ENCODE results near the gene CYP8B1. TPM values are rescaled to one million over a fixed set of nuclear protein-coding genes. Genes with fewer than 3 reads are reported as not detected.

The CYP8B1 gene, protein sequence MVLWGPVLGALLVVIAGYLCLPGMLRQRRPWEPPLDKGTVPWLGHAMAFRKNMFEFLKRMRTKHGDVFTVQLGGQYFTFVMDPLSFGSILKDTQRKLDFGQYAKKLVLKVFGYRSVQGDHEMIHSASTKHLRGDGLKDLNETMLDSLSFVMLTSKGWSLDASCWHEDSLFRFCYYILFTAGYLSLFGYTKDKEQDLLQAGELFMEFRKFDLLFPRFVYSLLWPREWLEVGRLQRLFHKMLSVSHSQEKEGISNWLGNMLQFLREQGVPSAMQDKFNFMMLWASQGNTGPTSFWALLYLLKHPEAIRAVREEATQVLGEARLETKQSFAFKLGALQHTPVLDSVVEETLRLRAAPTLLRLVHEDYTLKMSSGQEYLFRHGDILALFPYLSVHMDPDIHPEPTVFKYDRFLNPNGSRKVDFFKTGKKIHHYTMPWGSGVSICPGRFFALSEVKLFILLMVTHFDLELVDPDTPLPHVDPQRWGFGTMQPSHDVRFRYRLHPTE
- total RNA-seq: not detected
- under 1 TPM; 0.14 to 0.46 (median 0.24) TPM for polyA plus RNA-seq (ENCODE audit: insufficient read length in 6 of 6)
- long read RNA-seq, donor 1, partial matches to known transcripts: 0 of 2 reads
- long read RNA-seq, donor 1, other reads (novel, unspliced or antisense): 0 of 2 reads
- long read RNA-seq, donor 2: 0 reads
- long read RNA-seq, donor 3: 0 reads
- long read RNA-seq, donor 4, partial matches to known transcripts: 0 of 1 reads
- long read RNA-seq, donor 4, other reads (novel, unspliced or antisense): 1 of 1 reads
- long read RNA-seq, donor 5: 0 reads
- long read RNA-seq, donor 6, partial matches to known transcripts: 0 of 1 reads
- long read RNA-seq, donor 6, other reads (novel, unspliced or antisense): 0 of 1 reads
- long read RNA-seq, donor 7, partial matches to known transcripts: 0 of 1 reads
- long read RNA-seq, donor 7, other reads (novel, unspliced or antisense): 0 of 1 reads
- long read RNA-seq, donor 8, partial matches to known transcripts: 0 of 3 reads
- long read RNA-seq, donor 8, other reads (novel, unspliced or antisense): 0 of 3 reads
- long read RNA-seq, donor 9: 0 reads
- long read RNA-seq, donor 10: 0 reads
- long read RNA-seq, donor 11: 0 reads
- long read RNA-seq, donor 12: 0 reads

GRCh38 chr3:42875325-42876151, at the start of gene CYP8B1:
CYP8B1 (minus strand) TSS chr3:42875879; CDS start chr3:42875816, 63 bp downstream.
- Histone ChIP-seq H3K4me3 (no peak within 1 kb of the TSS), H3K4me1 (peaks cover 0 to 3% of the 10 kb centered on the region in 2 donors), H3K27ac (no peak within 1 kb of the TSS), H3K36me3 (no peaks in the 10 kb centered on the region), H3K27me3 (peaks cover 0 to 6% of the 10 kb centered on the region in 2 donors), H3K9me3 (no peaks in the 10 kb centered on the region)
- ATAC-seq: no peak
- no peak for DNase-seq
- TF ChIP-seq, protein P1, sequence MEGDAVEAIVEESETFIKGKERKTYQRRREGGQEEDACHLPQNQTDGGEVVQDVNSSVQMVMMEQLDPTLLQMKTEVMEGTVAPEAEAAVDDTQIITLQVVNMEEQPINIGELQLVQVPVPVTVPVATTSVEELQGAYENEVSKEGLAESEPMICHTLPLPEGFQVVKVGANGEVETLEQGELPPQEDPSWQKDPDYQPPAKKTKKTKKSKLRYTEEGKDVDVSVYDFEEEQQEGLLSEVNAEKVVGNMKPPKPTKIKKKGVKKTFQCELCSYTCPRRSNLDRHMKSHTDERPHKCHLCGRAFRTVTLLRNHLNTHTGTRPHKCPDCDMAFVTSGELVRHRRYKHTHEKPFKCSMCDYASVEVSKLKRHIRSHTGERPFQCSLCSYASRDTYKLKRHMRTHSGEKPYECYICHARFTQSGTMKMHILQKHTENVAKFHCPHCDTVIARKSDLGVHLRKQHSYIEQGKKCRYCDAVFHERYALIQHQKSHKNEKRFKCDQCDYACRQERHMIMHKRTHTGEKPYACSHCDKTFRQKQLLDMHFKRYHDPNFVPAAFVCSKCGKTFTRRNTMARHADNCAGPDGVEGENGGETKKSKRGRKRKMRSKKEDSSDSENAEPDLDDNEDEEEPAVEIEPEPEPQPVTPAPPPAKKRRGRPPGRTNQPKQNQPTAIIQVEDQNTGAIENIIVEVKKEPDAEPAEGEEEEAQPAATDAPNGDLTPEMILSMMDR (IDR thresholded peaks at IDR 0.05): no peak
- intact Hi-C loops (cut with DNase I): no loop called here

- DNase-seq (no peak), ATAC-seq (no peak)
- H3K4me1 ChIP-seq: no peaks in the 10 kb centered on the region
- intact Hi-C loops (cut with DNase I): no loop called here
- H3K9me3 ChIP-seq: peaks cover 0 to 36% of the 10 kb centered on the region in 2 donors
- H3K4me3 ChIP-seq: no peak overlapping the region
- H3K36me3 ChIP-seq: no peaks in the 10 kb centered on the region
- no peaks in the 10 kb centered on the region for H3K27me3 ChIP-seq
- TF ChIP-seq, protein P1 (IDR thresholded peaks at IDR 0.05): no peak
- H3K27ac ChIP-seq: no peak overlapping the region
These were observed 47.9 kb upstream of the CYP8B1 start for GRCh38 chr3:42923606-42924005.

GRCh38 chr3:42914771-42915515, 39.3 kb upstream of the CYP8B1 start:
- H3K27ac ChIP-seq: no peak overlapping the region
- H3K4me1 ChIP-seq: no peaks in the 10 kb centered on the region
- peaks cover 12 to 85% of the 10 kb centered on the region in 2 donors for H3K9me3 ChIP-seq
- no peaks in the 10 kb centered on the region for H3K27me3 ChIP-seq
- intact Hi-C loops (cut with DNase I): no loop called here
- DNase-seq (no peak), ATAC-seq (no peak)
- H3K36me3 ChIP-seq: peaks cover 0 to 45% of the 10 kb centered on the region in 2 donors
- no peak overlapping the region for H3K4me3 ChIP-seq
- TF ChIP-seq, protein P1 (IDR thresholded peaks at IDR 0.05): no peak

DNA sequence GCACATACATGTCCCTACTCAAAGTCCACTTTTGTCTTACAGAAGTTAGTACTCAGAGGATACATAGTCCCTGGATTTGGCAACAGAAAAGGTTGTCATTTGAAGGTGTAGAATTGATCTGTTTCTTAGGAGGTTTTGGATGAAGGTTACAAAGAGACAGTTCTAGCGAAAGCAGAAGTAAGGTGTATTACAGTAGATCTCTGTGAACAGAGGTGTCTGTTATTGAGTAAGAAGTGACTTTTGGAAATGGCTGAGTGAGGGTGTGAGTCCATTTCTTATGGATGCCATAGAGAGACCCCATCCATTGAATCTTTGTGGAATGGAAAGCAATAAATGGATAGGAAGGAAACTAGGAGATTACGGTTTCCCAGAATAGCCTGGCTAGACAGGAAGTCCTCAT, 35.9 kb upstream of the CYP8B1 start:
- peaks cover 12 to 55% of the 10 kb centered on the region in 2 donors for H3K9me3 ChIP-seq
- intact Hi-C loops (cut with DNase I): no loop called here
- no peak for DNase-seq
- H3K4me3 ChIP-seq: no peak overlapping the region
- H3K27me3 ChIP-seq: peaks cover 0 to 4% of the 10 kb centered on the region in 2 donors
- H3K27ac ChIP-seq: no peak overlapping the region
- TF ChIP-seq, protein P1 (IDR thresholded peaks at IDR 0.05): no peak
- peaks cover 0 to 51% of the 10 kb centered on the region in 2 donors for H3K36me3 ChIP-seq
- H3K4me1 ChIP-seq: peaks cover 0 to 5% of the 10 kb centered on the region in 2 donors
- no peak for ATAC-seq
